ENCODE data around the gene PRXL2B.
A peak's percentile ranks its signal among the peaks of the same experiment; 100 is the strongest.

Gene PRXL2B

GRCh38 chr1:2606881-2607621, 20.5 kb downstream of the PRXL2B start:
- ATAC-seq (ENCODE audit: low read depth) = no peak
- no peaks in the 10 kb centered on the region for H3K9me3 ChIP-seq (ENCODE audit: severe bottlenecking)
- no peak overlapping the region for H3K4me3 ChIP-seq (ENCODE audit: severe bottlenecking)
- DNase-seq (ENCODE audit: low spot score) = peak; percentile 64
- no peaks in the 10 kb centered on the region for H3K36me3 ChIP-seq (ENCODE audit: low read depth)
- TF ChIP-seq, protein P1, sequence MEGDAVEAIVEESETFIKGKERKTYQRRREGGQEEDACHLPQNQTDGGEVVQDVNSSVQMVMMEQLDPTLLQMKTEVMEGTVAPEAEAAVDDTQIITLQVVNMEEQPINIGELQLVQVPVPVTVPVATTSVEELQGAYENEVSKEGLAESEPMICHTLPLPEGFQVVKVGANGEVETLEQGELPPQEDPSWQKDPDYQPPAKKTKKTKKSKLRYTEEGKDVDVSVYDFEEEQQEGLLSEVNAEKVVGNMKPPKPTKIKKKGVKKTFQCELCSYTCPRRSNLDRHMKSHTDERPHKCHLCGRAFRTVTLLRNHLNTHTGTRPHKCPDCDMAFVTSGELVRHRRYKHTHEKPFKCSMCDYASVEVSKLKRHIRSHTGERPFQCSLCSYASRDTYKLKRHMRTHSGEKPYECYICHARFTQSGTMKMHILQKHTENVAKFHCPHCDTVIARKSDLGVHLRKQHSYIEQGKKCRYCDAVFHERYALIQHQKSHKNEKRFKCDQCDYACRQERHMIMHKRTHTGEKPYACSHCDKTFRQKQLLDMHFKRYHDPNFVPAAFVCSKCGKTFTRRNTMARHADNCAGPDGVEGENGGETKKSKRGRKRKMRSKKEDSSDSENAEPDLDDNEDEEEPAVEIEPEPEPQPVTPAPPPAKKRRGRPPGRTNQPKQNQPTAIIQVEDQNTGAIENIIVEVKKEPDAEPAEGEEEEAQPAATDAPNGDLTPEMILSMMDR (IDR thresholded peaks at IDR 0.05; ENCODE audit: poor library complexity, severe bottlenecking) = no peak
- H3K27ac ChIP-seq (ENCODE audit: poor library complexity, severe bottlenecking) = no peak overlapping the region
- H3K27me3 ChIP-seq (ENCODE audit: insufficient read depth, poor library complexity, severe bottlenecking) = peaks cover 11% of the 10 kb centered on the region
- no peaks in the 10 kb centered on the region for H3K4me1 ChIP-seq (ENCODE audit: insufficient read depth, poor library complexity, severe bottlenecking)

- H3K27ac ChIP-seq (ENCODE audit: poor library complexity, severe bottlenecking) = no peak overlapping the region
- H3K9me3 ChIP-seq (ENCODE audit: severe bottlenecking) = no peaks in the 10 kb centered on the region
- DNase-seq (ENCODE audit: low spot score) = no peak
- peaks cover 8% of the 10 kb centered on the region for H3K27me3 ChIP-seq (ENCODE audit: insufficient read depth, poor library complexity, severe bottlenecking)
- TF ChIP-seq, protein P1 (IDR thresholded peaks at IDR 0.05; ENCODE audit: poor library complexity, severe bottlenecking) = no peak
- no peaks in the 10 kb centered on the region for H3K36me3 ChIP-seq (ENCODE audit: low read depth)
- no peak for ATAC-seq (ENCODE audit: low read depth)
- no peak overlapping the region for H3K4me3 ChIP-seq (ENCODE audit: severe bottlenecking)
- H3K4me1 ChIP-seq (ENCODE audit: insufficient read depth, poor library complexity, severe bottlenecking) = no peaks in the 10 kb centered on the region
Measured at GRCh38 chr1:2607641-2608091, 21.1 kb downstream of the PRXL2B start.

- Histone ChIP-seq H3K27me3 (ENCODE audit: insufficient read depth, poor library complexity, severe bottlenecking) (peaks cover 5% of the 10 kb centered on the region), H3K4me1 (ENCODE audit: insufficient read depth, poor library complexity, severe bottlenecking) (no peaks in the 10 kb centered on the region), H3K36me3 (ENCODE audit: low read depth) (no peaks in the 10 kb centered on the region), H3K9me3 (ENCODE audit: severe bottlenecking) (no peaks in the 10 kb centered on the region), H3K27ac (ENCODE audit: poor library complexity, severe bottlenecking) (no peak overlapping the region), H3K4me3 (ENCODE audit: severe bottlenecking) (no peak overlapping the region)
- TF ChIP-seq, protein P1 (IDR thresholded peaks at IDR 0.05; ENCODE audit: poor library complexity, severe bottlenecking) = no peak
- ATAC-seq (ENCODE audit: low read depth) = no peak
- peak; percentile 58 for DNase-seq (ENCODE audit: low spot score)
Measured at GRCh38 chr1:2609319-2610035, 22.9 kb downstream of the PRXL2B start.

DNA sequence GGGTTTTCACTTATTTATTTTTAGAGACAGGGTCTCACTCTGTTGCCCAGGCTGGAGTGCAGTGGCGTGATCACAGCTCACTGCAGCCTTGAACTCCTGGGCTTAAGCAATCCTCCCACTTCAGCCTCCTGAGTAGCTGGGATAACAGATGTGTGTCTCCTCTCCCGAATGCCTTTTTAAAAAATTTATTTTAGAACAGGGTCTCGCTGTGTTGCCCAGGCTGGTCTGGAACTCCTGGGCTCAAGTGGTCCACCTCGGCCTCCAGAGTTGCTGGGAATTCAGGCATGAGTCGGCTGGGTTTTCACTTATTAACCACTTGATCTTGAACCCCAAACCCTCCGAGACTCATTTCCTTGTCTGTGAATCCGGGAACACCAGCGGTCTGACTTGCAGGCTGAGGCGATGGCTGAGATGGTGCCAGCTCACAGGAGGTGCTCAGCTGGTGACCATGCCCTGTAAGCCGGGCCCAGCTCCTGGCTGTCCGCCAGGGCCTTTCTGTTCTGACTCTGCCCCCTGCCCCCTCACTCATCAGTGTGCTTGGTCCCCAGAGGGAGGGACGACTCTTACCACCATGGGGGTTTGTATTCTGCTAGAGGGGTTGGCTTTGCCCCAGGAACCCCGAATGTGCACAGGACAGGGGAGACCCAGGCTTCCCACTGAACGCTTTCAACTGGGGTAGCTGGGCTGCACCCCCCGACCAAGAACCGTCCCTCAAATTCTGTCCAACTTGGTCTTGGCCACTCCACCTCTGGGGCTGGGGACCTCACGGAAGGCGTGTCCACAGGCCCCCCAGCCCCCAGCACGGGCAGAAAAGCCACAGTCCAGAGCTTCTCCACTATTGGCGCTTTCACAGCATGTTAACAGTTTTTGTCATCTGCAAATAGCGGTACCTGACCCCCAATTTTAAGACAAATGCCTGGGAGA, 23.7 kb downstream of the PRXL2B start:
- no peaks in the 10 kb centered on the region for H3K36me3 ChIP-seq (ENCODE audit: low read depth)
- no peaks in the 10 kb centered on the region for H3K9me3 ChIP-seq (ENCODE audit: severe bottlenecking)
- TF ChIP-seq, protein P1 (IDR thresholded peaks at IDR 0.05; ENCODE audit: poor library complexity, severe bottlenecking) = no peak
- no peak overlapping the region for H3K27ac ChIP-seq (ENCODE audit: poor library complexity, severe bottlenecking)
- H3K27me3 ChIP-seq (ENCODE audit: insufficient read depth, poor library complexity, severe bottlenecking) = peaks cover 5% of the 10 kb centered on the region
- ATAC-seq (ENCODE audit: low read depth) = no peak
- H3K4me3 ChIP-seq (ENCODE audit: severe bottlenecking) = no peak overlapping the region
- no peak for DNase-seq (ENCODE audit: low spot score)
- no peaks in the 10 kb centered on the region for H3K4me1 ChIP-seq (ENCODE audit: insufficient read depth, poor library complexity, severe bottlenecking)
